A673 (cell line): ENCODE measurements around the gene ZCWPW2. TPM values are rescaled to one million over a fixed set of nuclear protein-coding genes. Genes with fewer than 3 reads are reported as not detected.

Experiments used
- BruUV-seq: library from RNA; stranded (reverse); fragments of 400-500 nt; replicated peaks from 2 replicates; lab custom pipeline; 2021; lab: Mats Ljungman, UMichigan
- CTCF ChIA-PET: fragments of 300-600 bp; sonication (Branson Sonifier 250); formaldehyde crosslinking; loops from one replicate; lab custom pipeline; 2022; ENCODE audit warnings: antibody characterized with exemption; lab: Charles Lee
- POLR2A ChIA-PET: fragments of 300-600 bp; sonication (Branson Sonifier 250); formaldehyde crosslinking; loops from one replicate; lab custom pipeline; 2022; ENCODE audit warnings: antibody characterized with exemption; ENCODE audit not compliant: low non-redundant PET; lab: Charles Lee
- DNase-seq: peaks from one replicate; pipeline ENCODE4 v3.0.0-alpha.2; 2015; ENCODE audit warnings: low spot score
- H3K27ac ChIP-seq: fragments of 200-600 bp; sonication (generic); 2 replicates; pipeline ENCODE4 v1.5.1; 2016; ENCODE audit warnings: mixed run types, low read depth, mild to moderate bottlenecking, mixed read lengths, antibody characterized with exemption, low read length; ENCODE audit not compliant: poor library complexity, severe bottlenecking
- H3K27me3 ChIP-seq: fragments of 200-600 bp; sonication (generic); replicated peaks from 2 replicates; pipeline ENCODE4 v1.6.1; 2017; ENCODE audit warnings: mixed run types, low read depth, mild to moderate bottlenecking, mixed read lengths, antibody characterized with exemption, low read length; ENCODE audit not compliant: insufficient read depth, poor library complexity
- H3K36me3 ChIP-seq: fragments of 200-600 bp; sonication (generic); 2 replicates; pipeline ENCODE4 v1.6.1; 2016; ENCODE audit warnings: mixed run types, mild to moderate bottlenecking, mixed read lengths, antibody characterized with exemption, low read length; ENCODE audit not compliant: insufficient read depth, poor library complexity, severe bottlenecking
- H3K4me1 ChIP-seq: fragments of 200-600 bp; sonication (generic); 2 replicates; pipeline ENCODE4 v1.6.1; 2017; ENCODE audit warnings: mixed run types, mild to moderate bottlenecking, mixed read lengths, antibody characterized with exemption, low read length; ENCODE audit not compliant: insufficient read depth, poor library complexity, severe bottlenecking
- H3K4me3 ChIP-seq: fragments of 200-600 bp; sonication (generic); 2 replicates; pipeline ENCODE4 v1.5.1; 2016; ENCODE audit warnings: low read depth, mixed run types, mild to moderate bottlenecking, mixed read lengths, low read length; ENCODE audit not compliant: poor library complexity, severe bottlenecking
- H3K9me3 ChIP-seq: fragments of 200-600 bp; sonication (generic); 2 replicates; pipeline ENCODE4 v1.6.1; 2016; ENCODE audit warnings: mixed run types, low read depth, mild to moderate bottlenecking, mixed read lengths, antibody characterized with exemption, low read length; ENCODE audit not compliant: poor library complexity, severe bottlenecking
- EZH2 ChIP-seq: fragments of 200-600 bp; sonication (generic); IDR thresholded peaks from 2 replicates; pipeline ENCODE4 v1.6.1; 2017; ENCODE audit warnings: borderline replicate concordance, low read depth, mild to moderate bottlenecking, mixed read lengths, antibody characterized with exemption, low read length; ENCODE audit not compliant: poor library complexity, severe bottlenecking
- intact Hi-C: fragments of 100-400 bp; cut with micrococcal nuclease; formaldehyde crosslinking; loops from one replicate; pipeline ENCODE4 v1.10.0; 2022; ENCODE audit not compliant: unreplicated experiment
- total RNA-seq: library from RNA; stranded (reverse); gene quantifications from 2 replicates; pipeline ENCODE4 v1.2.3, GENCODE V29; 2021
- TF ChIP-seq, protein P1 (sequence below): fragments of 300-800, 200-600 bp; sonication (generic); conservative IDR thresholded peaks from 2 replicates; pipeline ENCODE4 v1.5.1; 2017; ENCODE audit warnings: low read depth, mild to moderate bottlenecking, antibody characterized with exemption, low read length, moderate library complexity, mixed read lengths

Gene ZCWPW2
- total RNA-seq, 1 experiment from 2014 or later = not detected

DNA sequence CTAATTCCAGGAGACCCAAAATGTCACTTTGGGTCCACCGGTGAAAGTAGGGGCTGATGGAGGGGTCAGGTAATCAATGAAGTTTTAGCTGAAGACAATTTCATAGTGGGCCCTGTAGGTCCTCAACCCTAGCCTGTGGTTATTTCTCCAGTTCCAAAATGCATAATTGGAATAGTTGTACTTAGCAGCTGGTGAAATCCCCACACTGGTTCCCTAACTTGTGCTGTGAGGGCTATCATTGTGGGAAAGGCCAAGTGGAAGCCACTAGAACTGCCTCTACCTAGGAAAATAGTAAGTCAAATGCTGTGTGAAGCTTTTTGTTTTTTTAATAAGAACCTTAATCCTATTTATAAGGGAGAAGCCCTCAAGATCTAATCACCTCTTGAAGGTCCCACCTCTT is 193.8 kb downstream of the ZCWPW2 start:
- intact Hi-C loops = no loop called here
- no TSS peak for BruUV-seq
- no peak for TF ChIP-seq EZH2
- TF ChIP-seq, protein P1, sequence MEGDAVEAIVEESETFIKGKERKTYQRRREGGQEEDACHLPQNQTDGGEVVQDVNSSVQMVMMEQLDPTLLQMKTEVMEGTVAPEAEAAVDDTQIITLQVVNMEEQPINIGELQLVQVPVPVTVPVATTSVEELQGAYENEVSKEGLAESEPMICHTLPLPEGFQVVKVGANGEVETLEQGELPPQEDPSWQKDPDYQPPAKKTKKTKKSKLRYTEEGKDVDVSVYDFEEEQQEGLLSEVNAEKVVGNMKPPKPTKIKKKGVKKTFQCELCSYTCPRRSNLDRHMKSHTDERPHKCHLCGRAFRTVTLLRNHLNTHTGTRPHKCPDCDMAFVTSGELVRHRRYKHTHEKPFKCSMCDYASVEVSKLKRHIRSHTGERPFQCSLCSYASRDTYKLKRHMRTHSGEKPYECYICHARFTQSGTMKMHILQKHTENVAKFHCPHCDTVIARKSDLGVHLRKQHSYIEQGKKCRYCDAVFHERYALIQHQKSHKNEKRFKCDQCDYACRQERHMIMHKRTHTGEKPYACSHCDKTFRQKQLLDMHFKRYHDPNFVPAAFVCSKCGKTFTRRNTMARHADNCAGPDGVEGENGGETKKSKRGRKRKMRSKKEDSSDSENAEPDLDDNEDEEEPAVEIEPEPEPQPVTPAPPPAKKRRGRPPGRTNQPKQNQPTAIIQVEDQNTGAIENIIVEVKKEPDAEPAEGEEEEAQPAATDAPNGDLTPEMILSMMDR = no peak
- Histone ChIP-seq H3K36me3 (no peaks in the 10 kb centered on the region), H3K27ac (no peak overlapping the region), H3K4me1 (no peaks in the 10 kb centered on the region), H3K9me3 (no peaks in the 10 kb centered on the region), H3K4me3 (no peak overlapping the region), H3K27me3 (no peaks in the 10 kb centered on the region)
- ChIA-PET POLR2A (no interaction called here), CTCF (no interaction called here)
- no peak for DNase-seq

DNA sequence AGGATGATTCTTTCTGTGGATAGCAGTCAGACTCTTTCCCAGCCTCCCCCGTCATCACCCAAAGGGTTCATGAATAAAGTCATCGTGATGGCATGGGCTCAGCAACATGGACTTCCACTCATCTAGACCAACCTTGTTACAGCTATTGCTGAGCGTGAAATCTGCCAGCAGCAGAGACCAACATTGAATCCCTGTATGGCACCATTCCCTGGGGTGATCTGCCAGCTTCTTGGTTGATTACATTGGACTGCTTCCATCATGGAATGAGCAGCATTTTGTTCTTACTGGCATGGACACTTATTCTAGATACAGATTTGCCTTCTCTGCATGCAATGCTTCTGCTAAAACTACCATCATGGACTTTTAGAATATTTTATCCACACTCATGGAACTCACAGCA is 195.7 kb downstream of the ZCWPW2 start:
- CTCF ChIA-PET = no interaction called here
- Histone ChIP-seq H3K4me3 (no peak overlapping the region), H3K27me3 (no peaks in the 10 kb centered on the region), H3K9me3 (no peaks in the 10 kb centered on the region), H3K4me1 (no peaks in the 10 kb centered on the region), H3K36me3 (no peaks in the 10 kb centered on the region), H3K27ac (no peak overlapping the region)
- no peak for DNase-seq
- BruUV-seq = no TSS peak
- TF ChIP-seq EZH2 = no peak
- TF ChIP-seq, protein P1 = no peak
- intact Hi-C loops = no loop called here
- POLR2A ChIA-PET = no interaction called here

DNA sequence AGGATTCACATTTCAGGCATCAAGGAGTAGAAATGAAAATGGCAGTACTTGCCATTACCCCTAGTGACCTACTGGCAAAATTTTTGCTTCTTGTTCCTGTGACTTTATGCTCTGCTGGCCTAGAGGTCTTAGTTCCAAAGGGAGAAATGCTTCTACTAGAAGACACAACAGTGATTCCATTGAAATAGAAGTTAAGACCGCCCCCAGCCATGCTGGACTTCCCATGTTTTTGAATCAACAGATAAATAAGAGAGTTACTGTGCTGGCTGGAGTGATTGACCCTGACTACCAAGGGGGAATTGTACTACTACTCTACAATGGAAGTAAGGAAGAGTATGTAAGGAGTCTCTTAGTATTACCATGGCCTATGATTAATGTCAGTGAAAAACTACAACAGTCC is 196.3 kb downstream of the ZCWPW2 start:
- intact Hi-C loops = no loop called here
- no TSS peak for BruUV-seq
- ChIA-PET CTCF (no interaction called here), POLR2A (no interaction called here)
- Histone ChIP-seq H3K36me3 (no peaks in the 10 kb centered on the region), H3K9me3 (no peaks in the 10 kb centered on the region), H3K4me1 (no peaks in the 10 kb centered on the region), H3K27ac (no peak overlapping the region), H3K4me3 (no peak overlapping the region), H3K27me3 (no peaks in the 10 kb centered on the region)
- DNase-seq = no peak
- no peak for TF ChIP-seq EZH2
- TF ChIP-seq, protein P1 = no peak
